NOMO-1 (cell line): Measurements from ENCODE around the gene GPC5.
"Not testable (repeated sequence)": the region's sequence is repeated elsewhere in the genome, so short reads cannot be mapped to it uniquely, and the experiment has no call there.

Source experiments
- DNase-seq, 2 experiments: peaks; one replicate each; lab custom pipeline; 2025; ENCODE audit not compliant: unreplicated experiment in 2 of 2; lab: John Stamatoyannopoulos, UW

GPC5 gene

GRCh38 chr13:91758724-91759123 is 360.3 kb downstream of the GPC5 start:
- no peak for DNase-seq

GRCh38 chr13:91762957-91763356 is 364.5 kb downstream of the GPC5 start:
- DNase-seq = no peak

- no peak for DNase-seq
Measured at GRCh38 chr13:91764527-91764926, 366.1 kb downstream of the GPC5 start.

GRCh38 chr13:91767651-91768050 is 369.2 kb downstream of the GPC5 start:
- DNase-seq = no peak

- no peak for DNase-seq
Measured at GRCh38 chr13:91768746-91769145, 370.3 kb downstream of the GPC5 start.

- no peak for DNase-seq
Measured at GRCh38 chr13:91771229-91771628, 372.8 kb downstream of the GPC5 start.

- DNase-seq = no peak
Measured at GRCh38 chr13:91773591-91774227, 375.3 kb downstream of the GPC5 start.

- DNase-seq = no peak
Measured at GRCh38 chr13:91774397-91774796, 376.0 kb downstream of the GPC5 start.

- DNase-seq = no peak
Measured at GRCh38 chr13:91776611-91777193, 378.3 kb downstream of the GPC5 start.

GRCh38 chr13:91778123-91778522 is 379.7 kb downstream of the GPC5 start:
- no peak for DNase-seq

GRCh38 chr13:91781982-91782691 is 383.7 kb downstream of the GPC5 start:
- not testable (repeated sequence) for DNase-seq

- DNase-seq = no peak
Measured at GRCh38 chr13:91785431-91786119, 387.2 kb downstream of the GPC5 start.

- DNase-seq = no peak
Measured at GRCh38 chr13:91792054-91792453, 393.6 kb downstream of the GPC5 start.

GRCh38 chr13:91797567-91797966 is 399.1 kb downstream of the GPC5 start:
- no peak for DNase-seq

- not testable (repeated sequence) for DNase-seq
Measured at GRCh38 chr13:91798338-91798737, 399.9 kb downstream of the GPC5 start.

GRCh38 chr13:91801772-91802171 is 403.4 kb downstream of the GPC5 start:
- not testable (repeated sequence) for DNase-seq

GRCh38 chr13:91802957-91803356 is 404.5 kb downstream of the GPC5 start:
- DNase-seq = no peak

GRCh38 chr13:91804724-91805123 is 406.3 kb downstream of the GPC5 start:
- DNase-seq = no peak

- DNase-seq = no peak
Measured at GRCh38 chr13:91805605-91806004, 407.2 kb downstream of the GPC5 start.

- DNase-seq = no peak
Measured at GRCh38 chr13:91809161-91809560, 410.7 kb downstream of the GPC5 start.

GRCh38 chr13:91813253-91813652 is 414.8 kb downstream of the GPC5 start:
- DNase-seq = no peak
